ENCODE results near the gene TRAIP.

DNA sequence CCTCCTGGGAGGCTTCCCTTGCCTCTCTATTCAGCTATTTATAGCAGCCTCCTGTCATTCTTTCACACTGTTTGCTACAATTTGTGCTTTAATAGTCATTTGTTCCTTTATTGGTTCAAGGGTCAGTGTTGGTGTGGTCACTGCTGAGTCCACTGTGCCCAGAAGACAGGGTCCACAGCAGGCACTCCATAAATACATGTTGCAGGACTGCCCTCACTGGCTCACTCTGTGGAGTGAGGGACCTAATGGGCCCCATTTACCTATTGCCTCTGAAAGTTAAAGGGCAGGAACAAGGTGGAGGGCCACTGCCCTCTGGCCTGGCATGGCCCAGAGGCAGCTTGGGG lies 30.5 kb upstream of the TRAIP start:
- no peak for TF ChIP-seq POLR2A (IDR thresholded peaks at IDR 0.05)
- TF ChIP-seq CTCF (IDR thresholded peaks at IDR 0.05), result no peak

Data from testis (tissue), 2 donors.